HepG2 (cell line): ENCODE results near the gene PSMB3. TPM values are rescaled to one million over a fixed set of nuclear protein-coding genes. Genes with fewer than 3 reads are reported as not detected.

Experiments used
- CEBPG ChIP-seq: IDR thresholded peaks from 2 replicates; pipeline ENCODE4 v1.6.1; 2016
- ERF ChIP-seq: IDR thresholded peaks from 2 replicates; pipeline ENCODE4 v1.6.1; 2018; ENCODE audit warnings: missing biosample characterization, missing genetic modification reagents
- FOXJ3 ChIP-seq: sonication (generic); formaldehyde crosslinking; IDR thresholded peaks from 2 replicates; pipeline ENCODE4 v1.4.0; 2020; ENCODE audit warnings: missing genetic modification reagents, mild to moderate bottlenecking, borderline replicate concordance
- FOXM1 ChIP-seq: sonication (generic); formaldehyde crosslinking; IDR thresholded peaks from 2 replicates; pipeline ENCODE4 v1.5.0; 2020; ENCODE audit warnings: missing genetic modification reagents
- GABPB1 ChIP-seq: IDR thresholded peaks from 2 replicates; pipeline ENCODE4 v1.6.1; 2016; ENCODE audit warnings: mild to moderate bottlenecking, missing genetic modification reagents, moderate library complexity, missing compliant biosample characterization
- LBX2 ChIP-seq: sonication (generic); formaldehyde crosslinking; IDR thresholded peaks from 2 replicates; pipeline ENCODE4 v1.5.0; 2020; ENCODE audit warnings: missing genetic modification reagents, mild to moderate bottlenecking, borderline replicate concordance
- MLXIP ChIP-seq: sonication (generic); formaldehyde crosslinking; IDR thresholded peaks from 2 replicates; pipeline ENCODE4 v1.9.0; 2021; ENCODE audit warnings: missing genetic modification reagents, borderline replicate concordance
- MTA1 ChIP-seq: sonication (generic); formaldehyde crosslinking; IDR thresholded peaks from 2 replicates; pipeline ENCODE4 v1.4.0; 2020; ENCODE audit warnings: missing genetic modification reagents, mild to moderate bottlenecking, borderline replicate concordance
- PLSCR1 ChIP-seq: sonication (generic); formaldehyde crosslinking; IDR thresholded peaks from 2 replicates; pipeline ENCODE4 v1.5.0; 2020; ENCODE audit warnings: missing genetic modification reagents, mild to moderate bottlenecking, borderline replicate concordance
- PRPF4 ChIP-seq: fragments of 200-400 bp; formaldehyde crosslinking; IDR thresholded peaks from 2 replicates; pipeline ENCODE4 v1.6.1; 2016; ENCODE audit warnings: low read length, low read depth; ENCODE audit not compliant: poor library complexity, severe bottlenecking
- TBX3 ChIP-seq: fragments of 450-650 bp; IDR thresholded peaks from 2 replicates; pipeline ENCODE4 v1.6.1; 2017; ENCODE audit warnings: antibody characterized with exemption, mild to moderate bottlenecking, inconsistent platforms, borderline replicate concordance
- TEAD2 ChIP-seq: sonication (generic); formaldehyde crosslinking; IDR thresholded peaks from 2 replicates; pipeline ENCODE4 v1.9.0; 2021; ENCODE audit warnings: missing genetic modification reagents
- TP53 ChIP-seq: sonication (generic); formaldehyde crosslinking; conservative IDR thresholded peaks from 2 replicates; pipeline ENCODE4 v1.4.0; 2020; ENCODE audit warnings: missing genetic modification reagents
- ZBTB46 ChIP-seq: sonication (generic); formaldehyde crosslinking; IDR thresholded peaks from 2 replicates; pipeline ENCODE4 v1.4.0; 2020; ENCODE audit warnings: mild to moderate bottlenecking, missing genetic modification reagents, borderline replicate concordance
- ZNF207 ChIP-seq: fragments of 450-650 bp; IDR thresholded peaks from 2 replicates; pipeline ENCODE4 v1.6.1; 2016; ENCODE audit warnings: antibody characterized with exemption, borderline replicate concordance
- ZNF468 ChIP-seq: sonication (generic); formaldehyde crosslinking; IDR thresholded peaks from 2 replicates; pipeline ENCODE4 v1.8.0; 2022; ENCODE audit warnings: mild to moderate bottlenecking, moderate library complexity, missing genetic modification reagents
- ZNF550 ChIP-seq: sonication (generic); formaldehyde crosslinking; IDR thresholded peaks from 2 replicates; pipeline ENCODE4 v1.4.0; 2020; ENCODE audit warnings: mild to moderate bottlenecking, missing genetic modification reagents, borderline replicate concordance
- ZNF780A ChIP-seq: sonication (generic); formaldehyde crosslinking; IDR thresholded peaks from 2 replicates; pipeline ENCODE4 v1.8.0; 2022; ENCODE audit warnings: mild to moderate bottlenecking, missing genetic modification reagents, moderate library complexity
- ZNF800 ChIP-seq: sonication (generic); formaldehyde crosslinking; IDR thresholded peaks from 2 replicates; pipeline ENCODE4 v1.4.0; 2020; ENCODE audit warnings: missing genetic modification reagents
- ZSCAN21 ChIP-seq: sonication (generic); formaldehyde crosslinking; IDR thresholded peaks from 2 replicates; pipeline ENCODE4 v1.8.0; 2022; ENCODE audit warnings: mild to moderate bottlenecking, missing genetic modification reagents, moderate library complexity, borderline replicate concordance
- polyA plus RNA-seq, 8 experiments: library from polyadenylated mRNA; depleted of rRNA in 3 of 8; stranded (reverse) in 7 of 8; unstranded in 1 of 8; fragments of >200 nt; fragmentation: Illumina TruSeq in 4 of 8; extraction: Trizol in 4 of 8; gene quantifications; 2 replicates each; pipeline versions ENCODE4 v1.2.1 to v1.2.3, GENCODE V29; 2011 to 2016; ENCODE audit warnings: low read depth in 4 of 8, missing spikeins in 1 of 8, mixed read lengths in 1 of 8; ENCODE audit not compliant: insufficient read depth in 1 of 8
- total RNA-seq, 5 experiments: library from RNA; depleted of rRNA; stranded (reverse); fragments of >200 nt; fragmentation: Illumina TruSeq; extraction: Trizol; gene quantifications; 2 replicates each; pipeline ENCODE4 v1.2.3, GENCODE V29; 2016; ENCODE audit warnings: low read depth in 1 of 5

The PSMB3 gene
- total and polyA plus RNA-seq, 2 of the 13 experiments (the other 11 are each of a cell fraction or from before 2014, with no cell fraction given): 366 to 517 TPM

GRCh38 chr17:38750312-38751121, 2.0 kb upstream of the PSMB3 start (continued):
- no peak for TF ChIP-seq TEAD2 (CRISPR knock-in tag)
- TF ChIP-seq ZNF468 (CRISPR knock-in tag): no peak
- TF ChIP-seq PLSCR1 (CRISPR knock-in tag): no peak
- TF ChIP-seq ZSCAN21 (CRISPR knock-in tag): no peak
- no peak for TF ChIP-seq ZBTB46 (CRISPR knock-in tag)
- TF ChIP-seq MLXIP (CRISPR knock-in tag): no peak
- no peak for TF ChIP-seq ERF (CRISPR knock-in tag)
- TF ChIP-seq TP53 (CRISPR knock-in tag): no peak
- no peak for TF ChIP-seq ZNF780A (CRISPR knock-in tag)
- no peak for TF ChIP-seq FOXM1 (CRISPR knock-in tag)
- peak; percentile 52; the same call in 1 of the 2 replicates for TF ChIP-seq ZNF800
- TF ChIP-seq PRPF4: no peak
- no peak for TF ChIP-seq GABPB1
- TF ChIP-seq TBX3: 0 out of 2 replicates have a peak, but pooled peaks have one; percentile 9
- TF ChIP-seq ZNF550 (CRISPR knock-in tag): no peak
- TF ChIP-seq CEBPG (CRISPR knock-in tag): no peak
- TF ChIP-seq LBX2 (CRISPR knock-in tag): no peak
- no peak for TF ChIP-seq ZNF207
- no peak for TF ChIP-seq MTA1 (CRISPR knock-in tag)
- TF ChIP-seq FOXJ3 (CRISPR knock-in tag): no peak
